ENCODE data around the gene KIAA1614.

KIAA1614 gene

DNA sequence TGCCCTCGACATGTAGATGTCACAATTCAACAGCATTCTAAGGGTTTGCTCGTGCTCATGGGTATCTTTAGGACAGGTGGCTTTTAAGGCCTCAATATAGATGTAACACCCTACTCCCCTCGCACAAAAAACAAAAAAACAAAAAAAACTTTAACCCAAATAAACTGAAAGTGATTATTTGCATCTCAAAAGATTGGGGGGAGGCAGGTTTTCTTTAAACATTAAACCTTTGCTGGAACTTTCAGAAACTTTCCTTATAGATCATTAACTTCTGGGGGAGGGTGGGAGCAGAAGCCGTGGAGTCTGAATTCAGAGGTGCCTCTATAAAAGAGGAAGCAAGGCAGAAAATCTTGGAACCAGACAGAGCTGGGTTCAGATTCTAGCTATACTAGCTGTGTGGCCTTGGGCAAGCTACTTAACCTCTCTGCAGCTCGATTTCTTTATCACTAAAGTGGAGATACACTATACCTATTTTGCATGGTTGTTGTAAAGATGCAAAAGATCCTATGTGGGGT is 3.2 kb upstream of the KIAA1614 start:
- Histone ChIP-seq H3K4me3 (ENCODE audit: low read depth in 1 of 2, low read length in 1 of 2) (no peak overlapping the region), H3K27me3 (peaks cover 61% of the 10 kb centered on the region), H3K36me3 (no peaks in the 10 kb centered on the region), H3K27ac (no peak overlapping the region), H3K9me3 (no peaks in the 10 kb centered on the region), H3K4me1 (ENCODE audit: control insufficient read depth in 1 of 2, insufficient read depth in 1 of 2, low read depth in 1 of 2, low read length in 1 of 2) (peaks cover 8 to 21% of the 10 kb centered on the region in 2 experiments)
- TF ChIP-seq, protein P1, sequence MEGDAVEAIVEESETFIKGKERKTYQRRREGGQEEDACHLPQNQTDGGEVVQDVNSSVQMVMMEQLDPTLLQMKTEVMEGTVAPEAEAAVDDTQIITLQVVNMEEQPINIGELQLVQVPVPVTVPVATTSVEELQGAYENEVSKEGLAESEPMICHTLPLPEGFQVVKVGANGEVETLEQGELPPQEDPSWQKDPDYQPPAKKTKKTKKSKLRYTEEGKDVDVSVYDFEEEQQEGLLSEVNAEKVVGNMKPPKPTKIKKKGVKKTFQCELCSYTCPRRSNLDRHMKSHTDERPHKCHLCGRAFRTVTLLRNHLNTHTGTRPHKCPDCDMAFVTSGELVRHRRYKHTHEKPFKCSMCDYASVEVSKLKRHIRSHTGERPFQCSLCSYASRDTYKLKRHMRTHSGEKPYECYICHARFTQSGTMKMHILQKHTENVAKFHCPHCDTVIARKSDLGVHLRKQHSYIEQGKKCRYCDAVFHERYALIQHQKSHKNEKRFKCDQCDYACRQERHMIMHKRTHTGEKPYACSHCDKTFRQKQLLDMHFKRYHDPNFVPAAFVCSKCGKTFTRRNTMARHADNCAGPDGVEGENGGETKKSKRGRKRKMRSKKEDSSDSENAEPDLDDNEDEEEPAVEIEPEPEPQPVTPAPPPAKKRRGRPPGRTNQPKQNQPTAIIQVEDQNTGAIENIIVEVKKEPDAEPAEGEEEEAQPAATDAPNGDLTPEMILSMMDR (IDR thresholded peaks at IDR 0.05) = no peak

DNA sequence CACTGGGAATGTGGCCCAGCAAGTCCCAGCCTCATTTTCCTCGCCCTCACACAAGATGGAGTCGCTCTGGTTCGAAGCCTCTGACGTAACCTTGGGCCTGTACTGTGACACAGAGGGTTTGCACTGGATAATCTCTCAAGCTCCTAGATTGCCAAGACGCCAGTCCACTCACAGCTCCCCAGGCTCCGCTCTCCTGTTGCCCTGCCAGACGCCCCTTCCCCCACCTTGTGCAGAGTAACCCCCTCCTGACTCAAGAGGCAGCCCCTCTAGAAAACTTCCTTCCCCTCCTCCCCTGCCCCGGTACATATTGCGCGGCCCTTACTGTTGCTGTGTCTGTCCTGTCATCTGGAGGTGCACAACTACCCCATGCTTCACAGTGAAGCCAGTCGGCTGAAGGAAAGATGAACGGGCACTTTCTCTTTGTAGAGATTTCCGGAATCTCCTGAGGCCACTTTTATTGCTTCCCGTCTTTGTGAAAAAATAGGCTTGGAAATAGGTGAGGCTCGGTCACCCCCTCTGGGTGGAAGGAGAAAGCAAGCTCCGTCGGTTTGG is 981 bp upstream of the KIAA1614 start:
- Histone ChIP-seq H3K4me1 (ENCODE audit: control insufficient read depth in 1 of 2, insufficient read depth in 1 of 2, low read depth in 1 of 2, low read length in 1 of 2) (peaks cover 8 to 21% of the 10 kb centered on the region in 2 experiments), H3K27me3 (peaks cover 83% of the 10 kb centered on the region), H3K36me3 (no peaks in the 10 kb centered on the region), H3K9me3 (no peaks in the 10 kb centered on the region), H3K4me3 (ENCODE audit: low read depth in 1 of 2, low read length in 1 of 2) (peak overlapping the region in 1 of 2 experiments; percentile 48), H3K27ac (no peak overlapping the region)
- TF ChIP-seq, protein P1 (IDR thresholded peaks at IDR 0.05) = no peak

DNA sequence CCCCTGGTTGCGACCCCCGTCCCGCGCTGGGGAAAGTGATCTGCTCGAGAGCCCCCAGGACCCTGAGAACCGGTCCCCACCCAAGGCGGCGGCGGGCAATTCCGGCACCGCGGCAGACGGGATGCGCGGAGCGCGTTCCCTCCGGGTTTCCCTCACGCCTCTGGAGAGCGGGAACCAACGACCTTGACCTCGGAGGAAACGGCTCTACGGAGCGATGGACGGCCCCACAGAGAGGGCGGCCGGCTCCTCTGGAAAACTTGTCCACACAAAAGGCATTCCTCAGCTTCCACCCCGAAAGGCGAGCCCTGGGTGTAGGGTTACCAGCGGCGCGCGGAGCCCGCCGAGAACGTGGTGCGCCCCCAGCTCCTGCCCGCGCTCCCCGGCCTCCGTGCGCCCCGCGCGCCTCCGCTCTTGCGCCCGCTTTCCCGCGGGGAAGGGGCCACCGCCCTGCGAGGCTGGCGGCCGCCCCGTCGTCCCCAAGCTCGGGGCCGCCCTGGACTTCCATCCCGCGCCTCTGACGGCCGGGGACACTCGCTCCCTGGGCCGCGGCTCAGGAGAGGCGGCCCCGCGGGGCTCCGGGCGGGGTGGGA is 391 bp upstream of the KIAA1614 start:
- TF ChIP-seq, protein P1 (IDR thresholded peaks at IDR 0.05) = no peak
- no peak overlapping the region for H3K27ac ChIP-seq
- H3K4me3 ChIP-seq (ENCODE audit: low read depth in 1 of 2, low read length in 1 of 2) = peak overlapping the region; percentile 25 to 48
- peaks cover 88% of the 10 kb centered on the region for H3K27me3 ChIP-seq
- no peaks in the 10 kb centered on the region for H3K9me3 ChIP-seq
- peaks cover 8 to 21% of the 10 kb centered on the region in 2 experiments for H3K4me1 ChIP-seq (ENCODE audit: control insufficient read depth in 1 of 2, insufficient read depth in 1 of 2, low read depth in 1 of 2, low read length in 1 of 2)
- H3K36me3 ChIP-seq = no peaks in the 10 kb centered on the region

DNA sequence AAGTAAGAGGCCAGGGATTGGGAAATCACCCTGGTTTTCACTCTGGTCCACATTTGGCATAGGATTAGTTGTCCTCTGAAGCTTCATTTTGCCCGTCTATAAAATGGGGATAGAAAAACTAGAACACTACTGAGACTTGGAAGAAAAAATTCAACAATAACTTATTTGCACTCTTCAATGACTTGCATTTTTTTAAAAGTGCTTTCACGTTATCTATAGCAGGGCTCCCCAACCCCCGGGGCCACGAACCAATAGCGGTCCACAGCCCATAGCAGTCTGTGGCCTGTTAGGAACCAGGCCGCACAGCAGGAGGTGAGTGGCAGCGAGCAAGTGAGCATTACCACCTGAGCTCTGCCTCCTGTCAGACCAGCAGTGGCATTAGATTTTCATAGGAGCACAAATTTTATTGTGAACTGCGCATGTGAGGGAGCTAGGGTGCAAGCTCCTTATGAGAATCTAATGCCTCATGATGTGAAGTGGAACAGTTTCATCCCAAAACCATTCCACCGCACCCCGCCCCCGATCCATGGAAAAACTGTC is 2.8 kb downstream of the KIAA1614 start:
- H3K9me3 ChIP-seq = no peaks in the 10 kb centered on the region
- TF ChIP-seq, protein P1 (IDR thresholded peaks at IDR 0.05) = no peak
- H3K4me3 ChIP-seq (ENCODE audit: low read depth in 1 of 2, low read length in 1 of 2) = no peak overlapping the region
- peaks cover 8 to 21% of the 10 kb centered on the region in 2 experiments for H3K4me1 ChIP-seq (ENCODE audit: control insufficient read depth in 1 of 2, insufficient read depth in 1 of 2, low read depth in 1 of 2, low read length in 1 of 2)
- peaks cover 67% of the 10 kb centered on the region for H3K27me3 ChIP-seq
- H3K27ac ChIP-seq = no peak overlapping the region
- no peaks in the 10 kb centered on the region for H3K36me3 ChIP-seq

DNA sequence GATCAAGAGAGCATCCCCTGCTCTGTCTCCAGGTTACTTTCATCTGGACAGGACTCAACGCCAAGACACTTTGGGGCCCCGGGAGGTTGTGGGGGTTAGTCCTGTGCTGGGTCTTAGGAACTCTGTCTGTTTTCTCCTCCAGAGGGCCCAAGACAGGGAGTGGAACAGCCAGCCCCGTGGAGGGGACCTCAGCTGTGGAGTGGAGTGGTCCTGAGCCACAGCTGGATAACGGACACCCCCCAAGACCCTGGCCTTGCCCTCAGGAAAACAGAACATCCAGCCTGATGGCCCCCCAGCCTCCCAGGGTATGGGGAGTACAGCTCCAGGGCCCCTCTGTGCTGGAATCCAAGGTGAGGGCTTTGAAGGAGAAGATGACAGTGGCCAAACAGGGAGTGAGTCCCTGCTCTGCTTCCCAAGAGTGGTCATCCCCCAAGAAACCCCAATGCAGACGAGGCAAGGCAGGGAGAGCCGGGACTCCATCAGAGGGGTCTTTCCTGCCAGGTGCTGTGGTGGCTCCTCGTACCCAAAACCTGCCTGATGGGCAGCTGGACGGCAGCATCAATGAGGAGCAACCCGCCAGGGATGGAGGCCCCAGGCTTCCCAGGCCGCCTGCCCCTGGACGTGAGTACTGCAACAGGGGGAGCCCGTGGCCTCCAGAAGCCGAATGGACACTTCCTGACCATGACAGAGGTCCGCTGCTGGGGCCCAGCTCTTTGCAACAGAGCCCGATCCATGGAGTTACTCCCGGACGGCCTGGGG is 3.5 kb downstream of the KIAA1614 start:
- TF ChIP-seq, protein P1 (IDR thresholded peaks at IDR 0.05) = no peak
- Histone ChIP-seq H3K36me3 (no peaks in the 10 kb centered on the region), H3K9me3 (no peaks in the 10 kb centered on the region), H3K27ac (no peak overlapping the region), H3K4me3 (ENCODE audit: low read depth in 1 of 2, low read length in 1 of 2) (no peak overlapping the region), H3K27me3 (peaks cover 60% of the 10 kb centered on the region), H3K4me1 (ENCODE audit: control insufficient read depth in 1 of 2, insufficient read depth in 1 of 2, low read depth in 1 of 2, low read length in 1 of 2) (peaks cover 8 to 21% of the 10 kb centered on the region in 2 experiments)

Data from neutrophil (primary cell).